ENCODE results near the gene TBATA. TPM values are rescaled to one million over a fixed set of nuclear protein-coding genes. Genes with fewer than 3 reads are reported as not detected.

TBATA gene
- not detected in 2 replicates for total RNA-seq

GRCh38 chr10:70785190-70785589 lies at the start of gene TBATA:
Gene TBATA (minus strand): TSS chr10:70785377. CDS start chr10:70783379, 1,998 bp downstream.

GRCh38 chr10:70815504-70816219 lies 30.5 kb upstream of the TBATA start, which contains the start of gene SGPL1:
Gene SGPL1 (plus strand): TSS chr10:70815948. CDS start chr10:70816854, 906 bp downstream.

Small RNA genes within 50 kb of the gene (small RNA-seq; reads per million reads assigned to genes)
- not detected for gene RPS26P40

Other genes starting within 250 kb of the TBATA start
- not detected in 2 replicates for gene PRF1, start 182.6 kb downstream of the TBATA start, total RNA-seq
- gene ADAMTS14, start 112.9 kb downstream of the TBATA start, total RNA-seq: 12.4 and 15.6 TPM in 2 replicates
- 24.2 and 32.1 TPM in 2 replicates for gene SGPL1, start 30.6 kb upstream of the TBATA start, total RNA-seq
- 14.9 and 22.0 TPM in 2 replicates for gene PCBD1, start 103.2 kb upstream of the TBATA start, total RNA-seq